Prostate gland (tissue), 2 donors: ENCODE measurements around the gene NOP56.

Experiments used
- POLR2AphosphoS5 ChIP-seq: sonication (generic); formaldehyde crosslinking; IDR thresholded peaks from one replicate; pipeline ENCODE4 v1.6.1; 2017; ENCODE audit warnings: antibody characterized with exemption
- TF ChIP-seq, protein P1 (sequence below), 4 experiments: fragments of 200-600 bp in 2 of 4; fragments of 450-650 bp in 2 of 4; sonication (generic) in 2 of 4; IDR thresholded peaks; 1 replicate in 3 of 4; 2 replicates in 1 of 4; pipeline ENCODE4 v1.5.1; 2016 to 2019; ENCODE audit warnings: antibody characterized with exemption in 4 of 4, mild to moderate bottlenecking in 2 of 4, moderate library complexity in 2 of 4

DNA sequence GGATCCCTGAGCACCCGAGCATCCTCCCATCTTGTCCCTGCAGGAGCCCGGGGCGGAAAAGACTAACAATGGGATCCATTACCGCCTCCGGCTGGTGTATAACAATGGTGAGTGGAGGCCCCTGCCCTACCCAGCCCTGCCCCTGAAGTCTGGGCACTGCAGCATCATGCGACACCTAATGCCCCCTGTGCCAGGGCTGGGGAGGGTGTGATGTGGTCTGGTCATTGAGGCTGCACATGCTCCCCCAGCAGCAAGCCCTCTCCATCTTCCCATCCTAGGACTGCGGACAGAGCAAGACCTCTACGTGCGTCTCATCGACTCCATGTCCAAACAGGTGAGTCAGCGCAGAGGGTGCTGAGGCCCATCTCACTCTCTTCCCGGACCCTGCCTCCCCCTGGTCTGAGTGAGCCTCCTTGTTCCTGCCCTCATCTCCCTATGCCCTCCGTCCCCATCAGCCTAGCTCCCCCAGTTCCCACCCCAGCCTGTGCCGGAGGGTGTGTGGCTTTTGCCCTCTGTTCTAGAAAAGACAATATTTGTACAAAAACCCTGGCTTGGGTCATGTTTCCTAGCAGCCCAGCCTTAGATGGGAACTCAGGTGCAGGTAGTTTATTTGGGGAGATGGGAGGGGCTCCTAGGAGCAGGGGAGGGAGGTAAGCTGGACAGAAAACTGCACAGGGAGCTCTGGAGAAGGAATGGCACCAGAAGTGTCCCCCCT is 53.7 kb downstream of the NOP56 start:
- no peak for TF ChIP-seq POLR2AphosphoS5
- TF ChIP-seq, protein P1, sequence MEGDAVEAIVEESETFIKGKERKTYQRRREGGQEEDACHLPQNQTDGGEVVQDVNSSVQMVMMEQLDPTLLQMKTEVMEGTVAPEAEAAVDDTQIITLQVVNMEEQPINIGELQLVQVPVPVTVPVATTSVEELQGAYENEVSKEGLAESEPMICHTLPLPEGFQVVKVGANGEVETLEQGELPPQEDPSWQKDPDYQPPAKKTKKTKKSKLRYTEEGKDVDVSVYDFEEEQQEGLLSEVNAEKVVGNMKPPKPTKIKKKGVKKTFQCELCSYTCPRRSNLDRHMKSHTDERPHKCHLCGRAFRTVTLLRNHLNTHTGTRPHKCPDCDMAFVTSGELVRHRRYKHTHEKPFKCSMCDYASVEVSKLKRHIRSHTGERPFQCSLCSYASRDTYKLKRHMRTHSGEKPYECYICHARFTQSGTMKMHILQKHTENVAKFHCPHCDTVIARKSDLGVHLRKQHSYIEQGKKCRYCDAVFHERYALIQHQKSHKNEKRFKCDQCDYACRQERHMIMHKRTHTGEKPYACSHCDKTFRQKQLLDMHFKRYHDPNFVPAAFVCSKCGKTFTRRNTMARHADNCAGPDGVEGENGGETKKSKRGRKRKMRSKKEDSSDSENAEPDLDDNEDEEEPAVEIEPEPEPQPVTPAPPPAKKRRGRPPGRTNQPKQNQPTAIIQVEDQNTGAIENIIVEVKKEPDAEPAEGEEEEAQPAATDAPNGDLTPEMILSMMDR (IDR thresholded peaks at IDR 0.05) = no peak
